ENCODE measurements around the gene FBXL16.

GRCh38 chr16:725041-725376, 19.4 kb upstream of the FBXL16 start:
- TF ChIP-seq CTCF (IDR thresholded peaks at IDR 0.05 in 2 of 3, conservative IDR thresholded peaks at IDR 0.05 in 1 of 3; ENCODE audit: insufficient read depth in 2 of 3, low read depth in 1 of 3, low read length in 3 of 3) (no peak), REST (IDR thresholded peaks at IDR 0.05; ENCODE audit: borderline replicate concordance) (no peak), REST (CRISPR knock-in tag; IDR thresholded peaks at IDR 0.05; ENCODE audit: low read depth) (no peak), SIRT6 (IDR thresholded peaks at IDR 0.05; ENCODE audit: low read depth, low read length) (no peak), POLR2A (conservative IDR thresholded peaks at IDR 0.05) (no peak; the same call in 1 of the 2 replicates), ZHX1 (conservative IDR thresholded peaks at IDR 0.05; ENCODE audit: low read length) (no peak), HLTF (IDR thresholded peaks at IDR 0.05) (no peak), NFIC (IDR thresholded peaks at IDR 0.05) (no peak), SRF (CRISPR knock-in tag; IDR thresholded peaks at IDR 0.05) (no peak), CREB3 (tag; conservative IDR thresholded peaks at IDR 0.05; ENCODE audit: low read depth) (no peak)

All from K562 (cell line).